NCI-H2196 treated with DMSO at 0.1 percent for 48 hours (cell line): ENCODE results near the gene AUTS2.

ENCODE experiments used
- DNase-seq: peaks from one replicate; lab custom pipeline; 2025; ENCODE audit not compliant: unreplicated experiment; lab: John Stamatoyannopoulos, UW

AUTS2 gene

DNA sequence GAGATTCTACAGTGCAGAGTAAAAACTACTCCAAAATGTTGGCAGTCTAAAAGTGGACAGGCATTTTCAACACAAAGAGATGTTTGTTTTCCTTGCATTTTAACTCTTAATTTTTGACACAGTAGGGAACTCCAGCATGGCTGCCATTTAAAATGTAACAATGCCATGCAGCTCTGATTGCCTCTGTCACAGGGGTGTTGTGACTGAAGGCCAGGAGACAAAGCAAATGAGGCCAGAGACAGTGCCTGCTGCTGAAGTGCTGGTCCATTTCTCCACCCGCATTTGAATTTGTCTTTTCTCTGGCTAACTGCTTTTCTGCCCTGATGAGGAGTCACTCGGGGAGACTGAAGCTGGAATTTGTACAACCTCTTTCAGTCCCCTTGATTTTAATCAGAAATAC, 823.0 kb downstream of the AUTS2 start:
- DNase-seq: no peak

GRCh38 chr7:70426249-70426880, 828.1 kb downstream of the AUTS2 start:
- no peak for DNase-seq

GRCh38 chr7:70432567-70433001, 834.3 kb downstream of the AUTS2 start:
- no peak for DNase-seq

GRCh38 chr7:70434376-70434775, 836.1 kb downstream of the AUTS2 start:
- no peak for DNase-seq

DNA sequence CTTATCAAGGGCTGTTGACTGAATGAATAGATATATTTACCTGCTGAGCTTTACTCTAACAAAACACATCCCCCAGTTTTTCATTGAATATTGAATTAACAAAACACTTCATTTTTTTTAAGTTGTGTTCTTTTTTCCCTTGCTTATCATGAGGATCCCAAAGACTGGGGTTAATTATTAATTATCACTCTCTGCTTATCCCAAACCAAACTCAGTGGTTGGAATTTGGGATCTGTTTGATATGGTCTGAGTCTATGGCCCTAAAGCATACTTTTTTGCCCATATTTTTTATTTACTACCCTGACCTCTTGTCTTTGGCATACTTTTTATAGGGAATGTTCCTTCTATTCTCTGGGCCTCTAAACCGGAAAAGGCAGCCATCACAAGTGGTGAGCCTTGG, 836.5 kb downstream of the AUTS2 start:
- no peak for DNase-seq

DNA sequence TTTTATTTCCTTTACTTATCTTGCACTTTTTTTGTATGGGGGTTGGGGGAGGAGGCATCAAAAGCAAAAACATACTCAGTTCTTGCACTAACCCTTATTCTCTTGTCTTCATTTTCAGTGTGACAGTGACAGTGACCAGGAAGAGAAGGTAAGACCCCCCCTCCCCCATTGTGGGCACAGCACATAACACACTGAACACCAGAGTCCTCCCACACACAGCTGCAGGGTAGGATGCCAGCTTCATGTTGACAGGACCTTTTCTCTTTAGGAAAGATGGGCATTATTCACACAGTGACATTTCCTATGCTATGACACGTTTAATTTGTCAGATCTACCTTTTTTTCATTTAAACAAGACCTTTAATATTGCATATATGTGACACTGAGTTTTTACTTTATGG, 837.4 kb downstream of the AUTS2 start:
- no peak for DNase-seq

DNA sequence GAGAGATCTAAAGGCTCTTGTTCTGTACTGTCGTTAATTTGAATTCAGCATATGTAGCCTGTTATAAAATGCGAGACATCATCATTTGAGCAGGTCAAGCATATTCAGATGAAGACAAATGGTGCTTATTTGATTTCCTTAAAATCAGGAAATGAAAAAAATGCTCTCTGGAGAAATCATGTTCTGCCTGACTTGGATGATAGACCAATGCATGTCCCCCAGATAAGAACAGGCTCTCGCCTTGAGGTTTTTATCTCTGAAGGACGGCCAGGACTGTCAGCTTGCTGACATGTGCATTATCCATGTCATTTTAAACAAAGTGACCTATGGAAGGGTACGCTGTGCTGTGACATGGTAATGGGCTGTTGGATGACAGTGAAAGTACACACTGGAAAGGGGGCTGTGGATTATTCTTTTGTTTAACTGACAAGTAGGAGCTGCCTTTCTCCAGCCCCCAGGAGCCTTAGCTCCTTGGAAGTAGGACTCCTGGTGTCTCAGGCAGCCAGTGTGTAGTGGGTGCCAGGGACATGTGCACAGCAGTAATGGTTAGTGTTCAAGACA, 838.6 kb downstream of the AUTS2 start:
- no peak for DNase-seq

DNA sequence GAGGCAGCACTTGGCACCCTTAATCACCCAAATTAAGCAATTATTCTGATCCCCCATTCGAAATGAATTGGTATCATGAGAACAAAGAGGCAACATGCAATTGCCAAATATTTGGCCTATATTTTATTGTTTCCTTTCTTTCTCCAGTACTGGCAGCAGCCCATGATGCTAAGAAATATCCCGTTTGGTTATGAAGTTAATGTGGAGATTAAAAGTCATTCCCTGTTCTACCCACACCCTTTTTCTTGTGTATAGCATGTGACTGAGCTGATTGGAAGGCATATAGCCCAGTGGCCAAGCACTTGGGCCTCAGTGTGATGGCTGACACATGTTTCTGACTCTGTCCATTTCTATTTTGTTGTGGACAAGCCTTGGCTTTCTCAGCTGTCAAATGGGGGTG, 841.4 kb downstream of the AUTS2 start:
- no peak for DNase-seq

DNA sequence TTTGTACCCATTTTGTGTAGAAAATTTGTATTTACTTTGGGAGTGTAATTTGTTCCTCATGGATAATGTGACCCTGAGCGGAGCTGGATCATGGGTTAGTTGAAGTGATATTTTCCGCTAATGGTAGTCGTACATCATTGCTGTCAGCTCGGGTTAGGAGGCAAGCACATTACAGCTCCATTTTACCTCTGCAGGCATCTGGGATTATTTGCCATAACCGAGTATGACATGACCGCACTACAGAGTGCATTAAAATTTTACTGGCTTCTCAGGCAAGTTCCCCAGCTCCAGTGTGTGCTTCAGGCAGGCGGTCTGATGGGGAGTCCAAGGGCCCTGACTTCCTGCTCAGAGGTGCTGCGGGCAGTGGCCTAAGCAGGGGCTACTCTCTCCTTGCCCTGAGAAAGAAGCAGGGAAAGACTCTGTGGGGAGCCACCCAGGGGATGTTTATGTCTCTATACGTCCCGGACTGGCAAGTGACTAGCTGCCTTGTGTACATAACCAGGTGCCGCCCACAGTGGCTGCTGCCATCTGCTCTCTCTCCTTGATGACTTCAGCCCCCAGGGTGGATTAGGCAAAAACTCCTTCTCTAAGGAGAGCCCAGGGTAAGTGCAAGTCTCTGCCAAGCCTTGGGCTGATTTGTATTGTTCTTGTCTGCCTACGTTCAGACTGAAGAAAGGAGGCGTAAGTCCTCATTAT, 848.3 kb downstream of the AUTS2 start:
- DNase-seq: no peak

GRCh38 chr7:70448312-70448906, 850.1 kb downstream of the AUTS2 start:
- DNase-seq: no peak

- no peak for DNase-seq
These were observed 852.5 kb downstream of the AUTS2 start for GRCh38 chr7:70450731-70451130.

DNA sequence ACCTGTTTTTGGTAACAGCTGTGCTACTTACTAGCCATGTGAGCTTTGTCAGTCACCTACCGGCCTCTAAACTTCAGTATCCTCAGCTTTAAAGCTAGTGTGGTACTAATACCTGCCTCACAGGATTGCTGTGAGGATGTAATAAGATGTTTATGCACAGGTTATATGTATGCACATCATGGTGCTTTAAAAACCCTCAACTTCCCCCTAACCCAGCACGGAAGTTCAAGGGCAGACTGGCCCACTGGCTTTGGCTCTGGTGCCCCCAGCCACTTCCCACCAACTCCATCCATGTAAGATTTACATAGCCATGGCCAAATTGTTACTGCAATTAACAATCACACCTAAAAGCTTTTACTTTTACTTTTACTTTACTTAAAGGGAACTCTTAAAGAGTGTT, 857.6 kb downstream of the AUTS2 start:
- DNase-seq: no peak

GRCh38 chr7:70456719-70457118, 858.4 kb downstream of the AUTS2 start:
- DNase-seq: no peak

GRCh38 chr7:70457482-70457881, 859.2 kb downstream of the AUTS2 start:
- no peak for DNase-seq

GRCh38 chr7:70457883-70458680, 859.8 kb downstream of the AUTS2 start:
- DNase-seq: no peak

GRCh38 chr7:70458745-70459144, 860.5 kb downstream of the AUTS2 start:
- DNase-seq: no peak

DNA sequence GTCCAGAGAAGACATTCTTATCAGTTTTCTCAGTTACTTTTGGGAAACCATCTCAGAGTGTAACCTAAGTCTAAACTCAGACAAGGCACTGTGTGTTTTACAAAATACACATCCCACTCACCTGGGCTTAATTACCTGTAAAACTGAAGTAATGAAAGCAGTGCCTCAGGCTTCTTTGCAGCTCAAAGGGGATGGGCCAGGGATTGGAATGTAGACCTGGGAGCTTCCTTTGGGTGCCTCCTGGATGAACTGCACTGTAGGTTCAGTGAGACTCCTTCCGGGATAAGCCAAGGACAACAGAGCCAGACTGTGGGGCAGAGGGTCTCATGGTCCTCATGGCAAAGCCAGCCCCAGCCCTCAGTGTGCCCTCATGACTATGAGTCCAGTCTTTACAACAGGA, 861.3 kb downstream of the AUTS2 start:
- no peak for DNase-seq

DNA sequence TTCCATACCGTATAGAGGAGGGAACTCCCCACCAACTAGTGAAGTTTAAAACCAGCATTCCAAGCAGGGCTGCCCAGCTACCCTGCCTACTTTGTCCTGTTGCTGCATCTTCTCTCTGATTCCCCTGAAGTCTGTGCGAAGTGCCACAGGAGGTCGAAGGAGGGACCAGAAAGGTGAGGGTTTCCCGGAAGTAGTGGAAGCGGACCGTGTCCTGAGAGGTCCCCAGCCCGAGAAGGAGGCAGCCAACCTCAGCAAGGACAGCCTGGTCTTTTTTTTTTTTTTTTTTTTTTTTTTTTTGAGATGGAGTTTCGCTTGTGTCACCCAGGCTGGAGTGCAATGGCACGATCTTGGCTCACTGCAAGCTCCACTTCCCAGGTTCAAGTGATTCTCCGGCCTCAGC, 861.8 kb downstream of the AUTS2 start:
- no peak for DNase-seq

DNA sequence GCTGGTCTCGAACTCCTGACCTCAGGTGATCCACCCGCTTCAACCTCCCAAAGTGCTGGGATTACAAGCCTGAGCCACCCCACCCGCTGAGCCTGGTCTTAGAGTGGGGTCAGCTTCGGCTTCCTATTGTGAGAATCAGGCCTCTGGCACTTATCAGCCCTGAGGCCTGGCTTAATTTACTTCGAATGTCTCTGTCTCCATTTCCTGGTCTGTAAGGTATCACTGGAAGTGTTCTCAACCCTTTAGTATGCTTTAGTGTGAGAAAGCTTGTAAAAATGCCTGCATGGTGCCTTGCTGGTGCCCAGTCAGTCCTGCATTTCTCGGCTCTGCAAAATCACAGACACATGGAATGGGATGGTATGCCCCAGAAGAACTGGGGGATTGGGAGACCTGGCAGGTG, 862.3 kb downstream of the AUTS2 start:
- DNase-seq: no peak

DNA sequence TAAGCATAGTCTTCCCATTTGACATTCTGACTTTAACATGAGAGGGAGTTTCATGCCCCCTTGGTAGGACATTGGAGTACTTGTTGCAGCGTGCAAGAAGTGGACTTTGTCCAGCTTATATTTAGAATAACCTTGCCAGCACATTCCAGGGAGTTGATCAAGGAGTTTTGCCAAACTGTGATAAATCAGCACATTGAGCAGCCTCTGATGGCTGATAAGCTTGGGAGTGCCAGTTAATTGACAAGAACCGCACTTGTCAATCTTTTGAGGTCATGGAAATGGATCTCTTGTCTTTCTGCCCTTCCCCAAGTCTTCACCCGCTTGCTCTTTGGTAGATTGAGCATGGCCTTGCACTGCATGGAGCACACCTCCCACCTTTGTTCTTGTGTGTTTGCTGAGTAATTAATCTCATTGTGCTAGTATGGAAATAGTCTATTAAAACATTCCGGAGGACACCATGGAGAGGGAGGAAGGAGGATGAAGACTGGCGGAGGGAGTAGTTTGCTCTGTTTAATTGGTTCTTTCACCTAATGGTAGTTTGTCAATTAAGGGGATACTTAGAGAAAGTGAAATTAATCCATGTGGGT, 865.2 kb downstream of the AUTS2 start:
- no peak for DNase-seq

GRCh38 chr7:70466725-70467364, 868.6 kb downstream of the AUTS2 start:
- no peak for DNase-seq
